Sigmoid colon (tissue), 4 donors: ENCODE results near the gene RBM47.

ENCODE experiments used
- EP300 ChIP-seq, 4 donors: sonication (generic); formaldehyde crosslinking; IDR thresholded peaks; one replicate each; pipeline ENCODE4 v1.6.1; 2017; ENCODE audit warnings: antibody characterized with exemption in 4 of 4
- POLR2A ChIP-seq, 2 donors: fragments of 450-650 bp; IDR thresholded peaks; one replicate each; pipeline ENCODE4 v1.6.1; 2016; ENCODE audit warnings: antibody characterized with exemption in 2 of 2, mild to moderate bottlenecking in 2 of 2, moderate library complexity in 2 of 2
- POLR2AphosphoS5 ChIP-seq, 4 donors: sonication (generic); formaldehyde crosslinking; IDR thresholded peaks; one replicate each; pipeline ENCODE4 v1.6.1; 2017; ENCODE audit warnings: antibody characterized with exemption in 4 of 4
- TF ChIP-seq, protein P1 (sequence below), 4 experiments: fragments of 450-650 bp in 3 of 4; fragments of 200-600 bp in 1 of 4; IDR thresholded peaks; one replicate each; pipeline ENCODE4 v1.5.1; 2016 to 2019; ENCODE audit warnings: antibody characterized with exemption in 4 of 4, mild to moderate bottlenecking in 3 of 4, moderate library complexity in 2 of 4

DNA sequence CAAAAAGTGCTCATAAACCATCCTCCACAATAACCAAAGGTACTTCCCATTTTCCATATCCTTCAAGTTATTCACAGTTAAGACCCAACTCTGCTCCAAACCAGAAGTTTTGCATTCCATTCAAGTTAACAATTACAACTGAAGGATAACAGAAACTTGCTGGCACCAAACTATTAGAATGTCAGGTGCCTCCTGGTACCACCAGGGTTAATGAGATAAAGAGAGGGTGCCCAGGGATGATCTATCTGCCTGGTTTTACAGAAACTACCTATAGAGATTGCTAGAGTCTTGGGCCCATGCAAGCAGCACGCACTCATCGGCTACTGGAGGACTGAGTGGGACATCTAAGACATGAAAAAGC, 114.6 kb downstream of the RBM47 start:
- TF ChIP-seq, protein P1, sequence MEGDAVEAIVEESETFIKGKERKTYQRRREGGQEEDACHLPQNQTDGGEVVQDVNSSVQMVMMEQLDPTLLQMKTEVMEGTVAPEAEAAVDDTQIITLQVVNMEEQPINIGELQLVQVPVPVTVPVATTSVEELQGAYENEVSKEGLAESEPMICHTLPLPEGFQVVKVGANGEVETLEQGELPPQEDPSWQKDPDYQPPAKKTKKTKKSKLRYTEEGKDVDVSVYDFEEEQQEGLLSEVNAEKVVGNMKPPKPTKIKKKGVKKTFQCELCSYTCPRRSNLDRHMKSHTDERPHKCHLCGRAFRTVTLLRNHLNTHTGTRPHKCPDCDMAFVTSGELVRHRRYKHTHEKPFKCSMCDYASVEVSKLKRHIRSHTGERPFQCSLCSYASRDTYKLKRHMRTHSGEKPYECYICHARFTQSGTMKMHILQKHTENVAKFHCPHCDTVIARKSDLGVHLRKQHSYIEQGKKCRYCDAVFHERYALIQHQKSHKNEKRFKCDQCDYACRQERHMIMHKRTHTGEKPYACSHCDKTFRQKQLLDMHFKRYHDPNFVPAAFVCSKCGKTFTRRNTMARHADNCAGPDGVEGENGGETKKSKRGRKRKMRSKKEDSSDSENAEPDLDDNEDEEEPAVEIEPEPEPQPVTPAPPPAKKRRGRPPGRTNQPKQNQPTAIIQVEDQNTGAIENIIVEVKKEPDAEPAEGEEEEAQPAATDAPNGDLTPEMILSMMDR (IDR thresholded peaks at IDR 0.05) = no peak
- TF ChIP-seq POLR2AphosphoS5 (IDR thresholded peaks at IDR 0.05) (no peak), POLR2A (IDR thresholded peaks at IDR 0.05) (no peak), EP300 (IDR thresholded peaks at IDR 0.05) (no peak)
